Endothelial cell (in vitro differentiated cells): ENCODE results near the gene ZNF407. TPM values are rescaled to one million over a fixed set of nuclear protein-coding genes. Genes with fewer than 3 reads are reported as not detected.

ENCODE experiments used
- DNase-seq: peaks from one replicate; pipeline ENCODE4 v3.0.0; 2021; ENCODE audit warnings: low spot score
- H3K27ac Mint-ChIP-seq: one replicate; pipeline ENCODE4 v1.8.0; 2021; ENCODE audit warnings: mixed read lengths, inconsistent platforms; ENCODE audit not compliant: unreplicated experiment
- H3K27me3 Mint-ChIP-seq: one replicate; pipeline ENCODE4 v1.8.0; 2021; ENCODE audit warnings: mild to moderate bottlenecking, moderate library complexity, mixed read lengths, inconsistent platforms; ENCODE audit not compliant: unreplicated experiment
- H3K36me3 Mint-ChIP-seq: one replicate; pipeline ENCODE4 v1.8.0; 2021; ENCODE audit warnings: mild to moderate bottlenecking, low read depth, mixed read lengths, inconsistent platforms; ENCODE audit not compliant: unreplicated experiment
- H3K4me1 Mint-ChIP-seq: one replicate; pipeline ENCODE4 v1.8.0; 2021; ENCODE audit warnings: mild to moderate bottlenecking, mixed read lengths, inconsistent platforms; ENCODE audit not compliant: unreplicated experiment
- H3K4me3 Mint-ChIP-seq: one replicate; pipeline ENCODE4 v1.8.0; 2021; ENCODE audit warnings: mild to moderate bottlenecking, mixed read lengths, inconsistent platforms; ENCODE audit not compliant: unreplicated experiment
- H3K9me3 Mint-ChIP-seq: one replicate; pipeline ENCODE4 v1.8.0; 2021; ENCODE audit warnings: mixed read lengths, inconsistent platforms; ENCODE audit not compliant: unreplicated experiment
- total RNA-seq: library from RNA; stranded (reverse); fragmentation: NEBNext Ultra II Directional; extraction: Animal tissue kit (Norgen Biotek cat#: 25700); gene quantifications from one replicate; pipeline ENCODE4 v1.2.1, GENCODE V29; 2021; ENCODE audit not compliant: unreplicated experiment
- TF ChIP-seq, protein P1 (sequence below): fragments of 200-600 bp; sonication (generic); IDR thresholded peaks from one replicate; pipeline ENCODE4 v1.5.0; 2021; ENCODE audit warnings: antibody characterized with exemption; ENCODE audit not compliant: unreplicated experiment

Gene ZNF407
- total RNA-seq, 1 donor from 2014 or later, result 16.8 TPM

DNA sequence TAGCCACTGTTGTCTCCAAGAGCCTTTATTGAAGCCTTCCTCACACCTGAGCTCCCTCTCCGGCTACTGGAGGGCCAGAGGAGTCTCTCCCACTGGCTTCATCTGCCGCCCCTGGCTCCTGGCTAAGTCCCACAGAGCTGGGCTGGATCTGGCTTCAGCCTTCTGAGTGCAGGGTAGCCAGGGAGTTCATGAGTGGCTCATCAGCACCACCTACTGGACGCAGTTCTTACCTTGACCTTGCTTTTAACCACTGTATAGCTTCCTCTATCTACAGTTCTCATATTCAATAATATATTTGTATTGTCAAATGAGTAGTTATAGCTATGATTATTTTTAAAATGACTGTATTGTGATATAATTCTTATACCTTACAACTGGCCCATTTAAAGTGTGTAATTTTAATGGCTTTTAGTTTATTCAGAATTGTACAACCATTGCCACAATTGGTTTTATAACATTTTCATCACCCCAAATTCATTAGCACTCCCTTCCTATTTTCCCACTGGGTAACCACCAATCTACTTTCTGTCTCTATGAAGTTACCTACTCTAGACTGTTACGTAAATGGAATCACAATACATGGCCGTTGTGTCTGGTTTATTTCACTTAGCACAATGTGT, 45.6 kb upstream of the ZNF407 start:
- Mint-ChIP-seq H3K4me3 (no peak overlapping the region), H3K9me3 (peaks cover 11% of the 10 kb centered on the region), H3K27me3 (peaks cover 4% of the 10 kb centered on the region), H3K27ac (no peak overlapping the region), H3K36me3 (peaks cover 7% of the 10 kb centered on the region), H3K4me1 (no peaks in the 10 kb centered on the region)
- TF ChIP-seq, protein P1, sequence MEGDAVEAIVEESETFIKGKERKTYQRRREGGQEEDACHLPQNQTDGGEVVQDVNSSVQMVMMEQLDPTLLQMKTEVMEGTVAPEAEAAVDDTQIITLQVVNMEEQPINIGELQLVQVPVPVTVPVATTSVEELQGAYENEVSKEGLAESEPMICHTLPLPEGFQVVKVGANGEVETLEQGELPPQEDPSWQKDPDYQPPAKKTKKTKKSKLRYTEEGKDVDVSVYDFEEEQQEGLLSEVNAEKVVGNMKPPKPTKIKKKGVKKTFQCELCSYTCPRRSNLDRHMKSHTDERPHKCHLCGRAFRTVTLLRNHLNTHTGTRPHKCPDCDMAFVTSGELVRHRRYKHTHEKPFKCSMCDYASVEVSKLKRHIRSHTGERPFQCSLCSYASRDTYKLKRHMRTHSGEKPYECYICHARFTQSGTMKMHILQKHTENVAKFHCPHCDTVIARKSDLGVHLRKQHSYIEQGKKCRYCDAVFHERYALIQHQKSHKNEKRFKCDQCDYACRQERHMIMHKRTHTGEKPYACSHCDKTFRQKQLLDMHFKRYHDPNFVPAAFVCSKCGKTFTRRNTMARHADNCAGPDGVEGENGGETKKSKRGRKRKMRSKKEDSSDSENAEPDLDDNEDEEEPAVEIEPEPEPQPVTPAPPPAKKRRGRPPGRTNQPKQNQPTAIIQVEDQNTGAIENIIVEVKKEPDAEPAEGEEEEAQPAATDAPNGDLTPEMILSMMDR, result peak; percentile 77
- peak; percentile 77 for DNase-seq

DNA sequence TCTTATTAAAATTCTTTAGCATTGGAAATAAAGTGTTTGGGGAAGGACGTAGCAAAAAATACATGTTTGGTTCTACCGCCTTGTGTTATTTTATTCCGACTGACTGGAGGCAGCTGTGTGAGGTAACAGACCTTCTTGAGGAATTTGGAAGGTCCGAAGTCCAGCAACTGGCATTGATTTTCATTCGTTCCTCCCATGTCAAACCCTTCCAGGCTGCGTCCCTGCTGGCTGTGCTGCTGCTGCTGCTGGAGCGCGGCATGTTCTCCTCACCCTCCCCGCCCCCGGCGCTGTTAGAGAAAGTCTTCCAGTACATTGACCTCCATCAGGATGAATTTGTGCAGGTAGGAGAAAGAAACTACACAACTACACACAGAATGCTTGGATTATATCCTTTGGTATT, 41.5 kb upstream of the ZNF407 start:
- no peak overlapping the region for H3K4me3 Mint-ChIP-seq
- H3K27ac Mint-ChIP-seq, result no peak overlapping the region
- no peaks in the 10 kb centered on the region for H3K4me1 Mint-ChIP-seq
- no peaks in the 10 kb centered on the region for H3K9me3 Mint-ChIP-seq
- no peak for DNase-seq
- peaks cover 4% of the 10 kb centered on the region for H3K27me3 Mint-ChIP-seq
- TF ChIP-seq, protein P1, result no peak
- peaks cover 3% of the 10 kb centered on the region for H3K36me3 Mint-ChIP-seq

DNA sequence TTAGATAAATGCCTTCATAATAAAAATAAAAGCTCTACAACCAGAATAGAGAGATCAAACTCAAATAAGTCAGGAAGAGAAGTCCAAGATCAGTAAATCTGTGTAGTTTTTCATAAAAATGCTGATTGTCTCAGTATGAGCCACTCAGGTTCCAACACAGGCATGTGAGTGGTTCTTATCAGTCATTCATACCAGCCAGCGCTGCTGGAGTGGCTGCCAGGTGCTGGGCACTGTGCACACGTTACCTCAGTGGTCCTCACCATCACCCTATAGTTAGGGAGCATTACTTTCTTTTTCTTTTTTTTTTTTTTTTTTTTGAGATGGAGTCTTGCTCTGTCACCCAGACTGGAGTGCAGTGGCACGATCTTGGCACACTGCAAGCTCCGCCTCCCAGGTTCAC, 39.6 kb upstream of the ZNF407 start:
- Mint-ChIP-seq H3K36me3 (peaks cover 3% of the 10 kb centered on the region), H3K27ac (no peak overlapping the region), H3K9me3 (no peaks in the 10 kb centered on the region), H3K27me3 (peaks cover 2% of the 10 kb centered on the region), H3K4me1 (no peaks in the 10 kb centered on the region), H3K4me3 (no peak overlapping the region)
- DNase-seq, result no peak
- TF ChIP-seq, protein P1, result no peak

DNA sequence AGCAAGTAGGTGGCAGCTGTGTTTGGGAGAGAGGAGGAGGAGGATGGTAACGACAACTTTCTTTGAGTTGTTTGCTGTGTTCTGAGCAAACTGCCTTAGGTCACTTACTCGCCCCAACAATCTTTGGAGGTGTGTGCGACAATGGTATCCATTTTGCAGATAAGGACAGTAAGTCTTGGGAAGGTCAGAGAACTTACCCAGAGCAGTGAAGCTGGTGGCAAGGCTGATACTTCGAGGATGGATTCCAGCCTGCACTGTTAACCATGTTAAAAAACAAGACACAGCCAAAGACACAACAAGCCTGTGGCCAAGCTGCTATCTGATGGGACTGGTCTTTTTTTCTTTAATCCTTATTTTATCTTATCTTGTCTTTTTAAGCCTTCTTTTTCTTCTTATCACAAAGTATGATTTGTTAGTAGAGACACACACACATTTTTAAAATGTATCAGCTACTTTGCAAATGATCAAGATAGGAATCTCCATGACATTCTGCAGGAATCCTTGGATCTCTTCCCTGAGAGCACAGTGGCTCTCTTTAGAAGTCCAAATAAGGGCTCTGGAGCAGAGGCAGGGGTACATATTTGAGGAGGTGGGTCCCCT, 35.4 kb upstream of the ZNF407 start:
- Mint-ChIP-seq H3K27me3 (no peaks in the 10 kb centered on the region), H3K27ac (no peak overlapping the region), H3K9me3 (peaks cover 10% of the 10 kb centered on the region), H3K4me3 (no peak overlapping the region), H3K36me3 (peaks cover 9% of the 10 kb centered on the region), H3K4me1 (no peaks in the 10 kb centered on the region)
- no peak for DNase-seq
- TF ChIP-seq, protein P1, result no peak

DNA sequence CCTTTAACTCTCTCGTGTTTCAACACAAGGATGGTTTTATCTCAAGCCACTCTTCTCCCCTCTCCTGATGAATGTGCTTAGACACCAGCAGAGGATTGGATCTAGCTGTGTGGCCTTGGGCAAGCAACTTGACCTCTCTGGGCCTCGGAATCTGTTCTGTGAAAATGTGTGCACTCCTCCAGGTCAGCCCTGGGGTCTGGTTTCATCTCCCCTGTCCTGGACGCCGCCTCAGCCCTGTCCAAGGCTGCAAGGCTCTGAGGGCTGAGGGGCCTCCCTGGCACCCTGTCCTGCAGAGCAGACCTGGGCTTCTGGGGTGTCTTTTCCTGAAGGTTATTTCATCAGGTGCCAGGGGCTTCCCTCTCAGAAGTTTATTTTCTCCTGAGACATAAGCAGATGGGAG, 34.9 kb upstream of the ZNF407 start:
- TF ChIP-seq, protein P1, result no peak
- H3K9me3 Mint-ChIP-seq, result peaks cover 15% of the 10 kb centered on the region
- H3K36me3 Mint-ChIP-seq, result peaks cover 9% of the 10 kb centered on the region
- no peak overlapping the region for H3K27ac Mint-ChIP-seq
- no peak overlapping the region for H3K4me3 Mint-ChIP-seq
- H3K4me1 Mint-ChIP-seq, result no peaks in the 10 kb centered on the region
- H3K27me3 Mint-ChIP-seq, result no peaks in the 10 kb centered on the region
- no peak for DNase-seq
